Lower lobe of right lung (tissue), 2 donors: Measurements from ENCODE around the gene TAF1C. TPM values are rescaled to one million over a fixed set of nuclear protein-coding genes. Genes with fewer than 3 reads are reported as not detected.

Experiments
- ATAC-seq, 2 donors: fragments of 200-7000 bp; cut with Tn5 transposase; one replicate each; pipeline ENCODE4 v1.9.1; 2020 to 2022; ENCODE audit warnings: mild to moderate bottlenecking in 2 of 2, moderate library complexity in 2 of 2
- DNase-seq: peaks from one replicate; pipeline ENCODE4 v3.0.0-alpha.2; 2020
- H3K27ac ChIP-seq: fragments of 200-600 bp; one replicate; pipeline ENCODE4 v1.8.0; 2022
- H3K27me3 ChIP-seq: fragments of 200-600 bp; one replicate; pipeline ENCODE4 v1.8.0; 2022; ENCODE audit warnings: low read depth
- H3K36me3 ChIP-seq: fragments of 200-600 bp; one replicate; pipeline ENCODE4 v1.8.0; 2022; ENCODE audit warnings: mild to moderate bottlenecking
- H3K4me1 ChIP-seq: fragments of 200-600 bp; one replicate; pipeline ENCODE4 v1.8.0; 2022
- H3K4me3 ChIP-seq: fragments of 200-600 bp; one replicate; pipeline ENCODE4 v1.8.0; 2022; ENCODE audit warnings: mild to moderate bottlenecking
- H3K9me3 ChIP-seq: fragments of 200-600 bp; one replicate; pipeline ENCODE4 v1.8.0; 2022
- CTCF ChIP-seq: fragments of 200-600 bp; IDR thresholded peaks from one replicate; pipeline ENCODE4 v1.8.0; 2022; ENCODE audit warnings: antibody characterized with exemption, mild to moderate bottlenecking
- intact Hi-C: fragments of 100-400 bp; cut with DNase I; formaldehyde crosslinking; loops from one replicate; pipeline ENCODE4 v1.11.0; 2022
- total RNA-seq: library from RNA; stranded (reverse); fragmentation: NEBNext Ultra II Directional; extraction: Animal tissue kit (Norgen Biotek cat#: 25700); gene quantifications from one replicate; pipeline ENCODE4 v1.2.1, GENCODE V29; 2021
- donor health status: DM: no; HTN: yes; CAD: no; lungs with severe emphysema.

The TAF1C gene
- total RNA-seq, 1 donor from 2014 or later: 60.6 TPM

- Histone ChIP-seq H3K9me3 (no peaks in the 10 kb centered on the region), H3K27me3 (no peaks in the 10 kb centered on the region), H3K27ac (no peak overlapping the region), H3K36me3 (no peaks in the 10 kb centered on the region), H3K4me3 (no peak overlapping the region), H3K4me1 (peaks cover 14% of the 10 kb centered on the region)
- intact Hi-C loops: no loop called here
- no peak for ATAC-seq
- no peak for TF ChIP-seq CTCF
- DNase-seq: no peak
Measured at GRCh38 chr16:84143081-84143480, 43.8 kb downstream of the TAF1C start.

GRCh38 chr16:84141143-84141670 lies 45.6 kb downstream of the TAF1C start:
- intact Hi-C loops: no loop called here
- TF ChIP-seq CTCF: no peak
- DNase-seq (no peak), ATAC-seq (no peak)
- H3K27ac ChIP-seq: no peak overlapping the region
- no peaks in the 10 kb centered on the region for H3K9me3 ChIP-seq
- H3K36me3 ChIP-seq: no peaks in the 10 kb centered on the region
- H3K4me3 ChIP-seq: no peak overlapping the region
- H3K4me1 ChIP-seq: peaks cover 14% of the 10 kb centered on the region
- H3K27me3 ChIP-seq: no peaks in the 10 kb centered on the region

GRCh38 chr16:84139628-84140258 lies 47.1 kb downstream of the TAF1C start:
- Histone ChIP-seq H3K4me1 (peaks cover 10% of the 10 kb centered on the region), H3K4me3 (no peak overlapping the region), H3K36me3 (no peaks in the 10 kb centered on the region), H3K9me3 (no peaks in the 10 kb centered on the region), H3K27ac (peak overlapping the region; percentile 75), H3K27me3 (no peaks in the 10 kb centered on the region)
- ATAC-seq (no peak), DNase-seq (no peak)
- no peak for TF ChIP-seq CTCF
- intact Hi-C loops: no loop called here

GRCh38 chr16:84138824-84139627 lies 47.8 kb downstream of the TAF1C start:
- Histone ChIP-seq H3K4me3 (no peak overlapping the region), H3K27ac (peak overlapping the region; percentile 75), H3K27me3 (no peaks in the 10 kb centered on the region), H3K9me3 (no peaks in the 10 kb centered on the region), H3K4me1 (peaks cover 8% of the 10 kb centered on the region), H3K36me3 (no peaks in the 10 kb centered on the region)
- ATAC-seq (peak; percentile 91 to 93), DNase-seq (peak; percentile 60)
- no peak for TF ChIP-seq CTCF
- intact Hi-C loops: no loop called here

- Histone ChIP-seq H3K4me1 (peaks cover 6% of the 10 kb centered on the region), H3K27ac (no peak overlapping the region), H3K9me3 (no peaks in the 10 kb centered on the region), H3K27me3 (no peaks in the 10 kb centered on the region), H3K4me3 (no peak overlapping the region), H3K36me3 (no peaks in the 10 kb centered on the region)
- DNase-seq (no peak), ATAC-seq (no peak)
- intact Hi-C loops: no loop called here
- no peak for TF ChIP-seq CTCF
Measured at GRCh38 chr16:84138500-84138823, 48.4 kb downstream of the TAF1C start.
